Ishikawa (cell line): Measurements from ENCODE around the gene MLYCD.

Experiments
- CEBPB ChIP-seq: IDR thresholded peaks from 2 replicates; pipeline ENCODE4 v1.6.1; 2012
- CREB1 ChIP-seq: IDR thresholded peaks from 2 replicates; pipeline ENCODE4 v1.6.1; 2012; ENCODE audit warnings: low read depth
- EGR1 ChIP-seq: IDR thresholded peaks from 2 replicates; pipeline ENCODE4 v1.6.1; 2012
- EP300 ChIP-seq: IDR thresholded peaks from 2 replicates; pipeline ENCODE4 v1.6.1; 2012; ENCODE audit warnings: borderline replicate concordance
- FOXM1 ChIP-seq: IDR thresholded peaks from 2 replicates; pipeline ENCODE4 v1.6.1; 2012; ENCODE audit warnings: low read depth, borderline replicate concordance
- MAX ChIP-seq: IDR thresholded peaks from 2 replicates; pipeline ENCODE4 v1.6.1; 2012
- NFIC ChIP-seq: IDR thresholded peaks from 2 replicates; pipeline ENCODE4 v1.6.1; 2012
- RAD21 ChIP-seq: IDR thresholded peaks from 2 replicates; pipeline ENCODE4 v1.6.1; 2012; ENCODE audit warnings: low read depth
- REST ChIP-seq: IDR thresholded peaks from 2 replicates; pipeline ENCODE4 v1.6.1; 2012; ENCODE audit warnings: low read depth, mild to moderate bottlenecking
- TAF1 ChIP-seq: IDR thresholded peaks from 2 replicates; pipeline ENCODE4 v1.6.1; 2012; ENCODE audit warnings: low read depth, mild to moderate bottlenecking
- TCF12 ChIP-seq: IDR thresholded peaks from 2 replicates; pipeline ENCODE4 v1.6.1; 2012; ENCODE audit warnings: low read depth
- TEAD4 ChIP-seq: IDR thresholded peaks from 2 replicates; pipeline ENCODE4 v1.6.1; 2012
- USF1 ChIP-seq: IDR thresholded peaks from 2 replicates; pipeline ENCODE4 v1.6.1; 2012
- YY1 ChIP-seq: IDR thresholded peaks from 2 replicates; pipeline ENCODE4 v1.6.1; 2012; ENCODE audit warnings: low read depth
- ZBTB7A ChIP-seq: IDR thresholded peaks from 2 replicates; pipeline ENCODE4 v1.6.1; 2012; ENCODE audit warnings: low read depth

Gene MLYCD

GRCh38 chr16:83933885-83934683 lies 35.2 kb downstream of the MLYCD start:
- TF ChIP-seq ZBTB7A (no peak), NFIC (no peak), CEBPB (no peak), MAX (no peak), CREB1 (no peak), EGR1 (no peak), USF1 (no peak), FOXM1 (no peak), TCF12 (no peak), TEAD4 (no peak), TAF1 (no peak), REST (no peak), EP300 (no peak), RAD21 (no peak), YY1 (no peak)

- TF ChIP-seq FOXM1 (no peak), USF1 (no peak)
These were observed 35.7 kb downstream of the MLYCD start for GRCh38 chr16:83934684-83934977.

- TF ChIP-seq CEBPB (no peak), MAX (no peak), NFIC (no peak), YY1 (no peak), ZBTB7A (no peak), EP300 (no peak), EGR1 (no peak), RAD21 (no peak), CREB1 (no peak), USF1 (no peak), TEAD4 (no peak), REST (no peak), TAF1 (no peak), TCF12 (no peak), FOXM1 (no peak)
These were observed 36.3 kb downstream of the MLYCD start for GRCh38 chr16:83935005-83935857.

- no peak for TF ChIP-seq ZBTB7A
- no peak for TF ChIP-seq REST
- no peak for TF ChIP-seq RAD21
- TF ChIP-seq EP300 = no peak
- TF ChIP-seq USF1 = no peak
These were observed 36.9 kb downstream of the MLYCD start for GRCh38 chr16:83935858-83936255.
